GM19328 (cell line): ENCODE data around the gene RYR3.
A peak's percentile ranks its signal among the peaks of the same experiment; 100 is the strongest.

Source experiments
- ATAC-seq: cut with Tn5 transposase; IDR thresholded peaks from one replicate; pipeline ENCODE4 v1.9.1; 2021; ENCODE audit warnings: mild to moderate bottlenecking, moderate library complexity; ENCODE audit not compliant: unreplicated experiment

The RYR3 gene

GRCh38 chr15:33858836-33859235, 548.1 kb downstream of the RYR3 start:
- ATAC-seq = no peak

- ATAC-seq = no peak
Observed at GRCh38 chr15:33859992-33860545, 549.3 kb downstream of the RYR3 start.

GRCh38 chr15:33860754-33861153, 550.0 kb downstream of the RYR3 start:
- ATAC-seq = no peak

- ATAC-seq = no peak
Observed at GRCh38 chr15:33864360-33865075, 553.8 kb downstream of the RYR3 start.

GRCh38 chr15:33865416-33865815, 554.6 kb downstream of the RYR3 start:
- ATAC-seq = no peak

- no peak for ATAC-seq
Observed at GRCh38 chr15:33866101-33866737, 555.5 kb downstream of the RYR3 start.

GRCh38 chr15:33871980-33872379, 561.2 kb downstream of the RYR3 start:
- ATAC-seq = no peak

GRCh38 chr15:33872416-33873106, 561.8 kb downstream of the RYR3 start:
- no peak for ATAC-seq

- no peak for ATAC-seq
Observed at GRCh38 chr15:33874156-33874555, 563.4 kb downstream of the RYR3 start.

- ATAC-seq = no peak
Observed at GRCh38 chr15:33882921-33883320, 572.2 kb downstream of the RYR3 start.

- ATAC-seq = no peak
Observed at GRCh38 chr15:33888176-33888575, 577.4 kb downstream of the RYR3 start.

GRCh38 chr15:33894193-33894592, 583.4 kb downstream of the RYR3 start:
- ATAC-seq = peak; percentile 51

GRCh38 chr15:33902043-33902442, 591.3 kb downstream of the RYR3 start:
- ATAC-seq = no peak

- no peak for ATAC-seq
Observed at GRCh38 chr15:33903661-33904060, 592.9 kb downstream of the RYR3 start.

- ATAC-seq = no peak
Observed at GRCh38 chr15:33907326-33907725, 596.6 kb downstream of the RYR3 start.

GRCh38 chr15:33908406-33908805, 597.6 kb downstream of the RYR3 start:
- no peak for ATAC-seq

GRCh38 chr15:33910741-33911140, 600.0 kb downstream of the RYR3 start:
- no peak for ATAC-seq

- no peak for ATAC-seq
Observed at GRCh38 chr15:33912326-33912725, 601.6 kb downstream of the RYR3 start.

- no peak for ATAC-seq
Observed at GRCh38 chr15:33913459-33913858, 602.7 kb downstream of the RYR3 start.
